Transverse colon (tissue), 4 donors: ENCODE measurements around the gene DNAI2. TPM values are rescaled to one million over a fixed set of nuclear protein-coding genes. Genes with fewer than 3 reads are reported as not detected.
"Not testable (repeated sequence)": the region's sequence is repeated elsewhere in the genome, so short reads cannot be mapped to it uniquely, and the experiment has no call there.

Source experiments
- DNase-seq: peaks from one replicate; pipeline ENCODE4 v3.0.0-alpha.2; 2019
- H3K27ac ChIP-seq, 4 donors: fragments of 200-600 bp; sonication (generic); 2 replicates each; pipeline ENCODE4 v1.5.1; 2016 to 2018; ENCODE audit warnings: inconsistent platforms in 4 of 4
- H3K27me3 ChIP-seq: fragments of 200-600 bp; sonication (generic); 2 replicates; pipeline ENCODE4 v1.5.1; 2017; ENCODE audit warnings: inconsistent platforms
- H3K36me3 ChIP-seq, 4 donors: fragments of 200-600 bp; sonication (generic); 2 replicates each; pipeline ENCODE4 v1.5.1; 2017 to 2019; ENCODE audit warnings: inconsistent platforms in 4 of 4
- H3K4me1 ChIP-seq, 4 donors: fragments of 200-600 bp; sonication (generic); 2 replicates each; pipeline ENCODE4 v1.5.1; 2017 to 2020; ENCODE audit warnings: inconsistent platforms in 4 of 4
- H3K4me3 ChIP-seq, 4 donors: fragments of 200-600 bp; sonication (generic); 1 replicate in 1 of 4; 2 replicates in 3 of 4; pipeline versions ENCODE4 v1.5.1 to v1.6.1; 2017 to 2019; ENCODE audit warnings: inconsistent platforms in 4 of 4
- H3K9me3 ChIP-seq, 2 donors: fragments of 200-600 bp; sonication (generic); 2 replicates each; pipeline ENCODE4 v1.5.1; 2017 to 2019; ENCODE audit warnings: inconsistent platforms in 2 of 2
- EP300 ChIP-seq: sonication (generic); formaldehyde crosslinking; IDR thresholded peaks from one replicate; pipeline ENCODE4 v1.6.1; 2017; ENCODE audit warnings: antibody characterized with exemption, low read depth
- POLR2A ChIP-seq: fragments of 450-650 bp; IDR thresholded peaks from one replicate; pipeline ENCODE4 v1.6.1; 2016; ENCODE audit warnings: antibody characterized with exemption, mild to moderate bottlenecking, moderate library complexity
- POLR2AphosphoS5 ChIP-seq, 3 donors: sonication (generic); formaldehyde crosslinking; IDR thresholded peaks; one replicate each; pipeline ENCODE4 v1.6.1; 2016; ENCODE audit warnings: antibody characterized with exemption in 3 of 3
- WGBS, 2 donors: methylation state at CpG; one replicate each; pipeline ENCODE4 v1.1.5; 2018; ENCODE audit warnings: low coverage in 1 of 2; 5-methylcytosine and 5-hydroxymethylcytosine counted together
- in situ Hi-C, 4 donors: fragments of 200-750 bp; cut with MboI; loops; one replicate each; pipeline versions ENCODE4 v1.15.0 to v1.15.1; 2017; ENCODE audit warnings: low sequenced_read_pairs in 3 of 4, low pct_ligation_motif_present in 1 of 4, low pct_unique_long_range_greater_than_20kb in 1 of 4
- intact Hi-C: fragments of 100-400 bp; cut with DNase I; formaldehyde crosslinking; loops from one replicate; pipeline ENCODE4 v1.15.1; 2023; ENCODE audit warnings: low total_unique reads
- total RNA-seq, 4 donors: library from RNA; depleted of rRNA; stranded (reverse); fragments of >200 nt; gene quantifications; one replicate each; pipeline ENCODE4 v1.1.0, GENCODE V29; 2016
- TF ChIP-seq, protein P1 (sequence below), 5 experiments: fragments of 200-600 bp in 3 of 5; fragments of 450-650 bp in 2 of 5; sonication (generic) in 3 of 5; IDR thresholded peaks; 1 replicate in 2 of 5; 2 replicates in 3 of 5; pipeline ENCODE4 v1.5.1; 2016 to 2017; ENCODE audit warnings: antibody characterized with exemption in 5 of 5, inconsistent platforms in 3 of 5, mild to moderate bottlenecking in 2 of 5, moderate library complexity in 1 of 5

The DNAI2 gene
- total RNA-seq, 4 donors from 2014 or later, result not detected

DNA sequence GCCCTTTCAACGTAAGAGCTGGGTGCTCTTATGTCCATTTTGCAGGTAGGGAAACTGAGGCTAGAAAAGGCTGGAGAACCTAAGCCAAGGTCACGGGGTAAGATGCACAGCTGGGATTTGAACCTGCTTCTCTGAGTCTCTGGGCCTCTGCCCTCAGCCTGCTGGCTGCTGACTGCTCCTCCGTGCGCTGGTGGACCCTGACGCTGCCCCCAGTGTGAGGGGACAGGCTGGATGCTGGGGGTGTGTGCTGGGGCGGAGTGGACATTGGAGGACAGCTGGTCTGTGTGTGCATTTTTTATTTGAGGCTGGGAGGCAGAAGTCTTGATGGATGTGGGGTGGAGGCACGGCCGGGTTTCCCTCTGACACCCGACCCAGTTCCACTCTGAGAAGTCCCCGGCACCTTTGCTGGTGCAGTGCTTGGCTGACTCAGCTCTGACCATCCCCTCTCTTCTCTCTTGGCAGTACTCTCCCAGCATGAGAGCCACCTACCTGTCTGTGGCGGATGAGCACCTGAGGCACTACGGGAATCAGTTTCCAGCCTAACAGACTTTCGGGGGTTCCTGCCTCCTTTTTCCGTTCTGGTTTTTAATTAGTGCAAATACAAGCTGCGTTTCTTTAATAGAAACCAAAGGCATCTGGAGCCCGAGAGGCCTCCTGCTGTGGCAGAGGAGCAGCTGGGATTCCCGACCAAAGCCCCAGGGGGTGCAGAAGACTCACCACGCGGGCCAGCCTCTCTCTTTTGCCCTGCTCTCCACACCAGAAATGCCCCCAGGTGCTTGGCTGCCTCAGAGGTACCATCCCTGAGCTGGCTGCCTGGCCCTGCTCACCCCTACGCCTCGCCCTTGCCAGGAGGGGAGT lies 14.1 kb upstream of the DNAI2 start:
- H3K9me3 ChIP-seq, result no peaks in the 10 kb centered on the region
- no peak for DNase-seq
- intact Hi-C loops (loop anchor here (2.0 kb wide), 1 partner anchor 71 kb away; no protein-coding TSS in a partner anchor), in situ Hi-C loops (no loop called here)
- WGBS, 2 donors, result 73 to 74% methylated on average over 7 to 21 of the region's 21 CpGs
- no peaks in the 10 kb centered on the region for H3K4me1 ChIP-seq
- TF ChIP-seq POLR2A, result no peak
- TF ChIP-seq, protein P1, sequence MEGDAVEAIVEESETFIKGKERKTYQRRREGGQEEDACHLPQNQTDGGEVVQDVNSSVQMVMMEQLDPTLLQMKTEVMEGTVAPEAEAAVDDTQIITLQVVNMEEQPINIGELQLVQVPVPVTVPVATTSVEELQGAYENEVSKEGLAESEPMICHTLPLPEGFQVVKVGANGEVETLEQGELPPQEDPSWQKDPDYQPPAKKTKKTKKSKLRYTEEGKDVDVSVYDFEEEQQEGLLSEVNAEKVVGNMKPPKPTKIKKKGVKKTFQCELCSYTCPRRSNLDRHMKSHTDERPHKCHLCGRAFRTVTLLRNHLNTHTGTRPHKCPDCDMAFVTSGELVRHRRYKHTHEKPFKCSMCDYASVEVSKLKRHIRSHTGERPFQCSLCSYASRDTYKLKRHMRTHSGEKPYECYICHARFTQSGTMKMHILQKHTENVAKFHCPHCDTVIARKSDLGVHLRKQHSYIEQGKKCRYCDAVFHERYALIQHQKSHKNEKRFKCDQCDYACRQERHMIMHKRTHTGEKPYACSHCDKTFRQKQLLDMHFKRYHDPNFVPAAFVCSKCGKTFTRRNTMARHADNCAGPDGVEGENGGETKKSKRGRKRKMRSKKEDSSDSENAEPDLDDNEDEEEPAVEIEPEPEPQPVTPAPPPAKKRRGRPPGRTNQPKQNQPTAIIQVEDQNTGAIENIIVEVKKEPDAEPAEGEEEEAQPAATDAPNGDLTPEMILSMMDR (IDR thresholded peaks at IDR 0.05), result no peak
- TF ChIP-seq POLR2AphosphoS5 (IDR thresholded peaks at IDR 0.05), result no peak
- no peak for TF ChIP-seq EP300
- no peaks in the 10 kb centered on the region for H3K36me3 ChIP-seq
- H3K27ac ChIP-seq, result no peak overlapping the region
- no peaks in the 10 kb centered on the region for H3K27me3 ChIP-seq
- no peak overlapping the region for H3K4me3 ChIP-seq

DNA sequence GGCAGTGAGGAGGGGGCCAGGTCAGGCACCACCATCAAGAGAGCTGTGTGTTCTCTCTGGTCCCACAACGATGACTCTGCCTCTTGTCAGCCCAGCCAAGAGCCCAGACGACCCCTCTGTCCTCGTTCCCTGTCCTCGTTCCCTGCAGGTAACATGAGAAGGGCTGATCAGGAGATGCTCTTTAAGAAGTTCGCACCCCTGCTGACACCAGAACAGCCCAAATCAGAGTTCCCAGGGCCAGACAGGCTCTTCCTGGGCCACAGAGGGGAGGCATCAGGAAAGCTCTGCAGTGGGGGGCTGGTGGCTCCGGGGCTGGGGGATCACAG lies 13.5 kb upstream of the DNAI2 start:
- DNase-seq, result no peak
- 76% methylated on average over 6 of the region's 6 CpGs; no CpG with 5 or more reads in 1 of the 2 donors for WGBS, 2 donors
- in situ Hi-C loops (no loop called here), intact Hi-C loops (no loop called here)
- no peak overlapping the region for H3K4me3 ChIP-seq
- no peak for TF ChIP-seq EP300
- TF ChIP-seq POLR2A, result no peak
- TF ChIP-seq POLR2AphosphoS5 (IDR thresholded peaks at IDR 0.05), result no peak
- TF ChIP-seq, protein P1 (IDR thresholded peaks at IDR 0.05), result no peak
- H3K9me3 ChIP-seq, result no peaks in the 10 kb centered on the region
- no peaks in the 10 kb centered on the region for H3K36me3 ChIP-seq
- H3K4me1 ChIP-seq, result no peaks in the 10 kb centered on the region
- H3K27ac ChIP-seq, result no peak overlapping the region
- no peaks in the 10 kb centered on the region for H3K27me3 ChIP-seq

DNA sequence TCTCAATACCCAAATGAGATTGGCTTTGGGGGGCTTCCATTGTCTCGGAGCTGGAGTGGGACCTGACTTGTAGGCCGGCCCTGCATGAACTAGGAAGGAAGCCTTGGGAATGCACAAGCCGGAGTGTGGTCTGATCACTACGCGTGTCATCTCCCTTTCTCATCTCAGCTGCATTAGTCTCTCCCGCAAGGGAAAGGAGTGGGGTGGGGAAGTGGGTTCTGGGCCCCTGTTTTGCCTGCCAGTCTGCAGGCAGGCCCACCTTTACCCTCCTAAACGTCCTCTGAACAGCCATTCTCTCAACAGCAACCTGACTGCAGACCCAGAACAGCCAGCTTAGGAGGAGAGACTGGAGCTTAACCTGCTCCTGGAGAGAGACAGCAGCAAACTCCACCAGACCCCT lies 11.4 kb upstream of the DNAI2 start:
- Histone ChIP-seq H3K27me3 (no peaks in the 10 kb centered on the region), H3K27ac (no peak overlapping the region), H3K36me3 (no peaks in the 10 kb centered on the region), H3K9me3 (no peaks in the 10 kb centered on the region), H3K4me3 (no peak overlapping the region), H3K4me1 (no peaks in the 10 kb centered on the region)
- in situ Hi-C loops (no loop called here), intact Hi-C loops (no loop called here)
- WGBS, 2 donors, result 87% methylated on average over 7 of the region's 7 CpGs; no CpG with 5 or more reads in 1 of the 2 donors
- DNase-seq, result no peak
- TF ChIP-seq EP300 (no peak), POLR2A (no peak), POLR2AphosphoS5 (IDR thresholded peaks at IDR 0.05) (no peak)
- TF ChIP-seq, protein P1 (IDR thresholded peaks at IDR 0.05), result no peak

DNA sequence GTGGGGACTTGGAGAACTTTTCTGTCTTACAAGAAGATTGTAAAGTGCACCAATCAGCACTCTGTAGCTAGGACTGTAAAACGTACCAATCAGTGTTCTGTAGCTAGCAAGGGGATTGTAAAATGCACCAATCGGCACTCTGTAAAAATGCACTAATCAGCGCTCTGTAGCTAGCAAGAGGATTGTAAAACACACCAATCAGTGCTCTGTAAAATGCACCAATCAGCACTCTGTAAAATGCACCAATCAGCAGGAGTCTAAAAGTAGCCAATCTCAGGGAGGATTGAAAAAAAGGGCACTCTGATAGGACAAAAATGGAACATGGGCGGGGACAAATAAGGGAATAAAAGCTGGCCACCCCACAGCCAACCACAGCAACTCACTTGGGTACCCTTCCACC lies 7.0 kb upstream of the DNAI2 start:
- DNase-seq, in situ Hi-C loops, H3K9me3 ChIP-seq, intact Hi-C loops, H3K36me3 ChIP-seq, H3K27me3 ChIP-seq, H3K4me1 ChIP-seq, H3K4me3 ChIP-seq, H3K27ac ChIP-seq: not testable (repeated sequence)
- 88 to 92% methylated on average over 2 to 4 of the region's 4 CpGs for WGBS, 2 donors

DNA sequence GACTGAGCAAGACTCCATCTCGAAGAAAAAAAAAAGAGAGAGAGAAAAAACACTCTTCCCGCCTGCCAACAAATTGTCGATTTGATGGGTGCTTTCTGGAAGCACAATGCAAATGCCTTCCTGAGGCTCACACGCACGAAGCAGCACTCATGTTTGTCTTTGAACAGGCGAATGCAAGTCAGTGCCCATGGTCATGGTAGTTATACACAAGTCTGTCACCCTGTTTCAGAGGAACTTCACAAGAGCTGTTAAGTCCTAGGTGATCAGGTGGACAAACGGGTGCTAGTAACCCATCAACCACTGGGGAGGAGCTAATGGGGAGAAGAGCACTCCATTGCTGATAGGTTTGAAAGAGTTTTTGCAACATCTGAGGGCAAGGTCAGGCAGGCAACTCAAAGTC lies 6.5 kb upstream of the DNAI2 start:
- H3K9me3 ChIP-seq, result no peaks in the 10 kb centered on the region
- in situ Hi-C loops (no loop called here), intact Hi-C loops (no loop called here)
- 85 to 86% methylated on average over 6 to 7 of the region's 7 CpGs for WGBS, 2 donors
- no peak for DNase-seq
- no peaks in the 10 kb centered on the region for H3K36me3 ChIP-seq
- H3K27ac ChIP-seq, result no peak overlapping the region
- no peaks in the 10 kb centered on the region for H3K4me1 ChIP-seq
- H3K4me3 ChIP-seq, result no peak overlapping the region
- TF ChIP-seq, protein P1 (IDR thresholded peaks at IDR 0.05), result no peak
- TF ChIP-seq EP300 (no peak), POLR2AphosphoS5 (IDR thresholded peaks at IDR 0.05) (no peak), POLR2A (no peak)
- H3K27me3 ChIP-seq, result no peaks in the 10 kb centered on the region
